K562 (cell line): ENCODE measurements around the gene NAA40. TPM values are rescaled to one million over a fixed set of nuclear protein-coding genes. Genes with fewer than 3 reads are reported as not detected.
A peak's percentile ranks its signal among the peaks of the same experiment; 100 is the strongest.

Source experiments
- RAD21 ChIP-seq, 2 experiments: fragments of 250-450 bp in 1 of 2; fragments of 450-650 bp in 1 of 2; sonication (Bioruptor Pico) in 1 of 2; formaldehyde crosslinking in 1 of 2; IDR thresholded peaks in 1 of 2; conservative IDR thresholded peaks in 1 of 2; 2 replicates each; pipeline versions ENCODE4 v1.4.0 to v1.8.0; 2020 to 2022; ENCODE audit warnings: mild to moderate bottlenecking in 2 of 2, moderate library complexity in 1 of 2
- TCF7 ChIP-seq: sonication (generic); IDR thresholded peaks from 2 replicates; pipeline ENCODE4 v1.6.1; 2016; ENCODE audit warnings: antibody characterized with exemption, borderline replicate concordance
- THRAP3 ChIP-seq: fragments of 450-650 bp; IDR thresholded peaks from 2 replicates; pipeline ENCODE4 v1.6.1; 2016; ENCODE audit warnings: mild to moderate bottlenecking, inconsistent platforms, borderline replicate concordance
- U2AF1 ChIP-seq: fragments of 200-400 bp; formaldehyde crosslinking; optimal IDR thresholded peaks from 2 replicates; pipeline ENCODE3; 2017; ENCODE audit warnings: mild to moderate bottlenecking, low read depth, low read length, moderate library complexity
- YY1 ChIP-seq, 3 experiments: IDR thresholded peaks; 2 replicates each; pipeline ENCODE4 v1.6.1; 2011; ENCODE audit warnings: low read length in 2 of 3, mild to moderate bottlenecking in 2 of 3, moderate library complexity in 2 of 3, borderline replicate concordance in 1 of 3, control low read depth in 1 of 3, low read depth in 1 of 3; ENCODE audit not compliant: insufficient read depth in 3 of 3, insufficient replicate concordance in 2 of 3, control insufficient read depth in 1 of 3, insufficient read length in 1 of 3; ENCODE audit errors: extremely low read depth in 1 of 3
- ZBTB8A ChIP-seq: fragments of 450-650 bp; IDR thresholded peaks from 2 replicates; pipeline ENCODE4 v1.6.1; 2018; ENCODE audit warnings: mild to moderate bottlenecking, moderate library complexity; ENCODE audit not compliant: partially characterized antibody
- ZKSCAN8 ChIP-seq: fragments of 200-800 bp; sonication (Bioruptor generic); IDR thresholded peaks from 2 replicates; pipeline ENCODE4 v1.6.1; 2016; ENCODE audit warnings: missing genetic modification characterization, missing compliant biosample characterization
- ZMIZ1 ChIP-seq, 2 experiments: fragments of 150-350 bp in 1 of 2; IDR thresholded peaks; 2 replicates each; pipeline ENCODE4 v1.6.1; 2012 to 2016; ENCODE audit warnings: low read depth in 2 of 2, low read length in 2 of 2, mild to moderate bottlenecking in 1 of 2, moderate library complexity in 1 of 2
- ZNF143 ChIP-seq: sonication (generic); formaldehyde crosslinking; IDR thresholded peaks from 2 replicates; pipeline ENCODE4 v1.9.0; 2022; ENCODE audit warnings: mild to moderate bottlenecking, missing genetic modification reagents
- ZNF165 ChIP-seq: fragments of 250-450 bp; sonication (Bioruptor Pico); IDR thresholded peaks from 2 replicates; pipeline ENCODE4 v1.4.0; 2020; ENCODE audit warnings: borderline replicate concordance
- polyA plus RNA-seq, 8 experiments: library from polyadenylated mRNA; depleted of rRNA in 4 of 8; stranded (reverse) in 5 of 8; unstranded in 3 of 8; fragments of >200 nt; fragmentation: Nextera tagmentation in 2 of 8; fragmentation: Illumina TruSeq in 1 of 8; extraction: Ambion mirVana in 2 of 8; extraction: Trizol in 1 of 8; gene quantifications; 2 replicates each; pipeline versions ENCODE4 v1.2.1 to v1.2.3, GENCODE V29; 2011 to 2014; ENCODE audit warnings: inconsistent platforms in 1 of 8, missing spikeins in 1 of 8
- total RNA-seq, 7 experiments: library from RNA; depleted of rRNA in 6 of 7; stranded (reverse); fragments of >200 nt in 6 of 7; fragmentation: Illumina TruSeq in 2 of 7; extraction: Trizol in 2 of 7; gene quantifications; 2 replicates each; pipeline versions ENCODE4 v1.2.1 to v1.2.3, GENCODE V29; 2011 to 2021; ENCODE audit warnings: low replicate concordance in 1 of 7
- TF ChIP-seq, protein P1 (sequence below), 3 experiments: IDR thresholded peaks in 2 of 3; conservative IDR thresholded peaks in 1 of 3; 2 replicates each; pipeline ENCODE4 v1.5.1; 2011 to 2012; ENCODE audit warnings: low read length in 3 of 3, mild to moderate bottlenecking in 3 of 3, control low read depth in 2 of 3, improper control_type of control experiment in 1 of 3, inconsistent platforms in 1 of 3, low read depth in 1 of 3, mixed read lengths in 1 of 3, moderate library complexity in 1 of 3; ENCODE audit not compliant: insufficient read depth in 2 of 3
- TF ChIP-seq, protein P2 (sequence below): fragments of 250-450 bp; sonication (Bioruptor Pico); IDR thresholded peaks from 2 replicates; pipeline ENCODE4 v1.6.1; 2021; ENCODE audit warnings: mild to moderate bottlenecking
- TF ChIP-seq, protein P3 (sequence below): fragments of 450-650 bp; formaldehyde crosslinking; IDR thresholded peaks from 2 replicates; pipeline ENCODE4 v1.4.0; 2022; ENCODE audit warnings: missing genetic modification characterization
- TF ChIP-seq, protein P4 (sequence below): fragments of 250-450 bp; sonication (Bioruptor Pico); IDR thresholded peaks from 2 replicates; pipeline ENCODE4 v1.4.0; 2020
- TF ChIP-seq, protein P5 (sequence below), 3 experiments: fragments of 200-800 bp in 1 of 3; sonication (Bioruptor generic) in 1 of 3; sonication (generic) in 1 of 3; formaldehyde crosslinking in 1 of 3; IDR thresholded peaks; 2 replicates each; pipeline versions ENCODE4 v1.6.1 to v1.8.0; 2016 to 2022; ENCODE audit warnings: mild to moderate bottlenecking in 2 of 3, missing compliant biosample characterization in 2 of 3, missing genetic modification characterization in 2 of 3, missing genetic modification reagents in 1 of 3

Gene NAA40
- total and polyA plus RNA-seq, 9 of the 15 experiments (the other 6 are each of a cell fraction or from before 2014, with no cell fraction given) = 6.2 to 39.0 (median 23.1) TPM

GRCh38 chr11:63912678-63913077 lies 26.1 kb upstream of the NAA40 start (continued):
- TF ChIP-seq, protein P1, sequence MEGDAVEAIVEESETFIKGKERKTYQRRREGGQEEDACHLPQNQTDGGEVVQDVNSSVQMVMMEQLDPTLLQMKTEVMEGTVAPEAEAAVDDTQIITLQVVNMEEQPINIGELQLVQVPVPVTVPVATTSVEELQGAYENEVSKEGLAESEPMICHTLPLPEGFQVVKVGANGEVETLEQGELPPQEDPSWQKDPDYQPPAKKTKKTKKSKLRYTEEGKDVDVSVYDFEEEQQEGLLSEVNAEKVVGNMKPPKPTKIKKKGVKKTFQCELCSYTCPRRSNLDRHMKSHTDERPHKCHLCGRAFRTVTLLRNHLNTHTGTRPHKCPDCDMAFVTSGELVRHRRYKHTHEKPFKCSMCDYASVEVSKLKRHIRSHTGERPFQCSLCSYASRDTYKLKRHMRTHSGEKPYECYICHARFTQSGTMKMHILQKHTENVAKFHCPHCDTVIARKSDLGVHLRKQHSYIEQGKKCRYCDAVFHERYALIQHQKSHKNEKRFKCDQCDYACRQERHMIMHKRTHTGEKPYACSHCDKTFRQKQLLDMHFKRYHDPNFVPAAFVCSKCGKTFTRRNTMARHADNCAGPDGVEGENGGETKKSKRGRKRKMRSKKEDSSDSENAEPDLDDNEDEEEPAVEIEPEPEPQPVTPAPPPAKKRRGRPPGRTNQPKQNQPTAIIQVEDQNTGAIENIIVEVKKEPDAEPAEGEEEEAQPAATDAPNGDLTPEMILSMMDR (IDR thresholded peaks at IDR 0.05 in 2 of 3, conservative IDR thresholded peaks at IDR 0.05 in 1 of 3; ENCODE audit: insufficient read depth in 2 of 3, low read depth in 1 of 3, low read length in 3 of 3) = peak; percentile 22 to 32 (median 29); a peak in 2 of 6 replicates
- TF ChIP-seq RAD21 (CRISPR knock-in tag; conservative IDR thresholded peaks at IDR 0.05 in 1 of 2, IDR thresholded peaks at IDR 0.05 in 1 of 2) (peak in 1 of 2 experiments; percentile 34; a peak in 2 of 4 replicates), ZKSCAN8 (no peak), ZNF165 (CRISPR knock-in tag) (no peak), ZNF143 (CRISPR knock-in tag) (no peak), THRAP3 (no peak), ZMIZ1 (IDR thresholded peaks at IDR 0.05; ENCODE audit: low read depth in 2 of 2, low read length in 2 of 2) (no peak), U2AF1 (no peak), TCF7 (no peak), YY1 (IDR thresholded peaks at IDR 0.05; ENCODE audit: borderline replicate concordance in 1 of 3, control insufficient read depth in 1 of 3, extremely low read depth in 1 of 3, insufficient read depth in 3 of 3, insufficient read length in 1 of 3, insufficient replicate concordance in 2 of 3, low read depth in 1 of 3, low read length in 2 of 3) (no peak), ZBTB8A (no peak)
- TF ChIP-seq, protein P2, sequence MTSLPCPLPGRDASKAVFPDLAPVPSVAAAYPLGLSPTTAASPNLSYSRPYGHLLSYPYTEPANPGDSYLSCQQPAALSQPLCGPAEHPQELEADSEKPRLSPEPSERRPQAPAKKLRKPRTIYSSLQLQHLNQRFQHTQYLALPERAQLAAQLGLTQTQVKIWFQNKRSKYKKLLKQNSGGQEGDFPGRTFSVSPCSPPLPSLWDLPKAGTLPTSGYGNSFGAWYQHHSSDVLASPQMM (CRISPR knock-in tag) = no peak
- TF ChIP-seq, protein P3, sequence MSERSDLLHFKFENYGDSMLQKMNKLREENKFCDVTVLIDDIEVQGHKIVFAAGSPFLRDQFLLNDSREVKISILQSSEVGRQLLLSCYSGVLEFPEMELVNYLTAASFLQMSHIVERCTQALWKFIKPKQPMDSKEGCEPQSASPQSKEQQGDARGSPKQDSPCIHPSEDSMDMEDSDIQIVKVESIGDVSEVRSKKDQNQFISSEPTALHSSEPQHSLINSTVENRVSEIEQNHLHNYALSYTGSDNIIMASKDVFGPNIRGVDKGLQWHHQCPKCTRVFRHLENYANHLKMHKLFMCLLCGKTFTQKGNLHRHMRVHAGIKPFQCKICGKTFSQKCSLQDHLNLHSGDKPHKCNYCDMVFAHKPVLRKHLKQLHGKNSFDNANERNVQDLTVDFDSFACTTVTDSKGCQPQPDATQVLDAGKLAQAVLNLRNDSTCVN (CRISPR knock-in tag) = no peak
- TF ChIP-seq, protein P4, sequence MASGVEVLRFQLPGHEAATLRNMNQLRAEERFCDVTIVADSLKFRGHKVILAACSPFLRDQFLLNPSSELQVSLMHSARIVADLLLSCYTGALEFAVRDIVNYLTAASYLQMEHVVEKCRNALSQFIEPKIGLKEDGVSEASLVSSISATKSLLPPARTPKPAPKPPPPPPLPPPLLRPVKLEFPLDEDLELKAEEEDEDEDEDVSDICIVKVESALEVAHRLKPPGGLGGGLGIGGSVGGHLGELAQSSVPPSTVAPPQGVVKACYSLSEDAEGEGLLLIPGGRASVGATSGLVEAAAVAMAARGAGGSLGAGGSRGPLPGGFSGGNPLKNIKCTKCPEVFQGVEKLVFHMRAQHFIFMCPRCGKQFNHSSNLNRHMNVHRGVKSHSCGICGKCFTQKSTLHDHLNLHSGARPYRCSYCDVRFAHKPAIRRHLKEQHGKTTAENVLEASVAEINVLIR (CRISPR knock-in tag) = no peak
- TF ChIP-seq, protein P5, sequence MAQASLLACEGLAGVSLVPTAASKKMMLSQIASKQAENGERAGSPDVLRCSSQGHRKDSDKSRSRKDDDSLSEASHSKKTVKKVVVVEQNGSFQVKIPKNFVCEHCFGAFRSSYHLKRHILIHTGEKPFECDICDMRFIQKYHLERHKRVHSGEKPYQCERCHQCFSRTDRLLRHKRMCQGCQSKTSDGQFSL (CRISPR knock-in tag; IDR thresholded peaks at IDR 0.05) = no peak
- TF ChIP-seq, protein P5 (tag; IDR thresholded peaks at IDR 0.05) = no peak
